HG03175 (cell line): ENCODE results near the gene RPL39L.

ENCODE experiments used
- ATAC-seq: cut with Tn5 transposase; IDR thresholded peaks from one replicate; pipeline ENCODE4 v1.9.1; 2021; ENCODE audit warnings: mild to moderate bottlenecking, moderate library complexity; ENCODE audit not compliant: unreplicated experiment

The RPL39L gene

GRCh38 chr3:187072102-187072501 lies 67.2 kb downstream of the RPL39L start:
- no peak for ATAC-seq
